C4-2B (cell line): ENCODE data around the gene SRGAP2C.
"Not testable (repeated sequence)": the region's sequence is repeated elsewhere in the genome, so short reads cannot be mapped to it uniquely, and the experiment has no call there.

Experiments
- ZFX ChIP-seq: fragments of 450-650 bp; IDR thresholded peaks from 2 replicates; pipeline ENCODE4 v1.6.1; 2017
- TF ChIP-seq, protein P1 (sequence below): fragments of 450-650 bp; conservative IDR thresholded peaks from 2 replicates; pipeline ENCODE4 v1.5.1; 2017; ENCODE audit warnings: mild to moderate bottlenecking

GRCh38 chr1:121184290-121185127, at the start of gene SRGAP2C, which contains the start of gene FAM72B:
- TF ChIP-seq, protein P1, sequence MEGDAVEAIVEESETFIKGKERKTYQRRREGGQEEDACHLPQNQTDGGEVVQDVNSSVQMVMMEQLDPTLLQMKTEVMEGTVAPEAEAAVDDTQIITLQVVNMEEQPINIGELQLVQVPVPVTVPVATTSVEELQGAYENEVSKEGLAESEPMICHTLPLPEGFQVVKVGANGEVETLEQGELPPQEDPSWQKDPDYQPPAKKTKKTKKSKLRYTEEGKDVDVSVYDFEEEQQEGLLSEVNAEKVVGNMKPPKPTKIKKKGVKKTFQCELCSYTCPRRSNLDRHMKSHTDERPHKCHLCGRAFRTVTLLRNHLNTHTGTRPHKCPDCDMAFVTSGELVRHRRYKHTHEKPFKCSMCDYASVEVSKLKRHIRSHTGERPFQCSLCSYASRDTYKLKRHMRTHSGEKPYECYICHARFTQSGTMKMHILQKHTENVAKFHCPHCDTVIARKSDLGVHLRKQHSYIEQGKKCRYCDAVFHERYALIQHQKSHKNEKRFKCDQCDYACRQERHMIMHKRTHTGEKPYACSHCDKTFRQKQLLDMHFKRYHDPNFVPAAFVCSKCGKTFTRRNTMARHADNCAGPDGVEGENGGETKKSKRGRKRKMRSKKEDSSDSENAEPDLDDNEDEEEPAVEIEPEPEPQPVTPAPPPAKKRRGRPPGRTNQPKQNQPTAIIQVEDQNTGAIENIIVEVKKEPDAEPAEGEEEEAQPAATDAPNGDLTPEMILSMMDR, result not testable (repeated sequence)
- not testable (repeated sequence) for TF ChIP-seq ZFX
